HG03442 (cell line): ENCODE results near the gene ARHGAP24.
"Not testable (repeated sequence)": the region's sequence is repeated elsewhere in the genome, so short reads cannot be mapped to it uniquely, and the experiment has no call there.

Experiments
- ATAC-seq: cut with Tn5 transposase; IDR thresholded peaks from one replicate; pipeline ENCODE4 v1.9.1; 2021; ENCODE audit warnings: mild to moderate bottlenecking, moderate library complexity; ENCODE audit not compliant: unreplicated experiment

Gene ARHGAP24

DNA sequence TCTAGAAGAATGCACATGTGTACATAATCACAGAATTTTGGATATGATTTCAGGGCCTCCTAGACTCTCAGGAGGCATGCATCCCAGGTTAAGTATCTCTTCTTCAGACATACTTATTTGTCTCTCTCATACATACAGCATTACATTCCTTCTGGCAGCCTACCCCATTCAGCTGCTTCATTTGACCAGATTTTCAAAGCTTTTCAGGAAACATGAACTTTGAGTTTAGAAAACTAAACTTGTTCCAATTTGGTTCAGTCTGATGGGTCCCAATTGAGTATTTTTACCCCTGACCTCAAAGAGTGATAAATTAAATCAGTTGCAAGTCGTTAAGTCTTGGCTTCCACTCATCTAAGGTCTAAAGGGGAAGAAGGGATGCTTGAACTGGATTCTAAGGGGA, 330.9 kb downstream of the ARHGAP24 start:
- no peak for ATAC-seq

DNA sequence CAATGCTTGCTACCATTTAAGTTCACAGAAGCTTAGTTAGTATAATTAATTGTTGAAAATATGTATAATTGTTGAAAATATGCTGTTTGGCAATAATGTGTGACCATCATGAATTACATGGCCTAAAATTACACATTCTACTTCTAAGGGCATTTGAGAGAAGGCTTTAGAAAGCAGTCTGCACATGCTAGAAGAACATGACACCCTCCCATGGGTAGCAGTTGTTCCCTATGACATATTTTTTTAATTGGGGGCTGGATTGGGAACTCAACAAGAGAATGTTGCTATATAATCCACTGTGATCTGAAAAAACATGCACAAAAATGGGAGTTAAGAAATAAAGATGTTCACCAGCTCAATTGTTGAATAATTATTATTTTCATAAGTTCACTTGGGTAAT, 331.4 kb downstream of the ARHGAP24 start:
- no peak for ATAC-seq

DNA sequence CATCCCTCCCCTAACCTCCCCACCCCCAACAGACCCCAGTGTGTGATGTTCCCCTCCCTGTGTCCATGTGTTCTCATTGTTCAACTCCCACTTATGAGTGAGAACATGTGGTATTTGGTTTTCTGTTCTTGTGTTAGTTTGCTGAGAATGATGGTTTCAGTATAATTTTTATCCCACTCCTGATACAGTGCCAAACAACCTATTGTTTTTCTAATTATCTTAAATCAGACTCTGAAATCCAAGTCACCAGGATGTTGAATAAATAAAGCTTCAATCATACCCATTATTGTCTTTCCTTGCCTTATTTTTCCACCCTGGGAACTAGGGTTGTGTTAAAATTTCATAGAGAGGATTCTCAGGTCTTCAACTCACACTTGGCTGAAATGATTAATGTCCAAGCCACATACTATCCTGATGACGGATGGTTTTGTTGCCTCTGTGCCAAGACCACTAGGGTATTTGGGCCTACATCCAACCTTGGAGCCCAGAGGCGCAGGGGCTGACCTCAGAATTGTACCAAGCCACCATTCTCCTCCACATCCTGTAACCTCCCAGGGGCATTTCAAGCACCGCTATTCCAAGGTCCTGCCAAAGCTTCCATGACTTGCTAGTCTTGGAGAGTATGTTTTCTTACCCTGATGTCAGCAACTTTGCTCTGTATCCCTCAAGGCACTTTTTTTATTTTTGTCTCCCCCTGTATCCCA, 332.4 kb downstream of the ARHGAP24 start:
- no peak for ATAC-seq

DNA sequence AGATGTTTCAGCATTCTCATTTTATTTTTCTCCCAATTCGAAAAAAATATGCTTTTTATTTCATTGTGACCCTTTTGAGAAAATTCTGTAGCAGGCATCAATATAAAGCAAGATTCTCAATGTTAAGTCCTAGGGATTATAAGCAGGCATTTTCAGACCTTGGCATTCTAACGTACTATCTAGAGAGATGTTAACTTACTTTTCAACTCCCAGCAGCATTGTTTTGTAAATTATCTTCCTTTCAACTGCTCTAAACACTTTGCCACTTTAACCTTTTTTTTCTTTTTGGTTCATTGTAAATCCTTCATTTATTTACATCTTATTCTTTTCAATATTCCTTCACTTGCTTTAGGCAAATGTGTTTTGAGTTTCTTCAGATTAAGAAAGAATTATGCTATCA, 333.2 kb downstream of the ARHGAP24 start:
- ATAC-seq: no peak

DNA sequence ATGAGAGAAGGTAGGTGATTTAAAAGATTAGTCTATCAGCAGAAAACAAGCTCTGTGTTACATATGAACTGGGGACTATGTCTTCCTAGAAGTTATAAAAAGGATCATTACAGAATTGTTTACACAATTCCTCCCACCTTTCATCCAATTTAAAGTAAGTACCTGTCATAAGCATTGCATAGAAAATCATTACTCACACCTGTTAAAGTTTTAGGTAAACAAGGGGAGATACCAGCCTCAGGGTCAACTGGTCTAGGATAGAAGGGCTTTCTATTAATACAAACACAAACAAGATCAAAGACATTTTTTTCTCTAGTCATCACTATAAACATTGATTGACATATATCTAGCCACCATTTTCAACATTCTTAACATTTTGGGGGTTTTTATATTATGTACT, 333.9 kb downstream of the ARHGAP24 start:
- ATAC-seq: no peak

DNA sequence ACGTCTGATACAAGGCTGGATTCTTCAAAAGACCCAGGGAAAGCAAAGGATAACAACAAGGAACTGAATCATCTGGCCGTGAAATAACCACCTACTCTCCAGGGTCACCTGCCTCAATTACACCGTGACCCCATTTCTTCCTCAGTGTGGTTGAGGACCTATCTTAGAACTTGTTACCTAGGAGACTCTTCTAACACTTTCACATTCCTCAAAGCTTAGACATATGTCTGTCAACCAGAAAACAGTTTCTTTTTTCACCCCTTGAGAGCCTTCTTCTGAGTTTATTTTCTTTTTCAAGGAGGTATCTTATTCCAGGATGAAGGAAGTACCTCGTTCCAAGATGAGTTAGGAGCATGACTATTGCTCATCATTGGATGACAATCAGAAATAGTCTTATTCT, 337.8 kb downstream of the ARHGAP24 start:
- no peak for ATAC-seq

DNA sequence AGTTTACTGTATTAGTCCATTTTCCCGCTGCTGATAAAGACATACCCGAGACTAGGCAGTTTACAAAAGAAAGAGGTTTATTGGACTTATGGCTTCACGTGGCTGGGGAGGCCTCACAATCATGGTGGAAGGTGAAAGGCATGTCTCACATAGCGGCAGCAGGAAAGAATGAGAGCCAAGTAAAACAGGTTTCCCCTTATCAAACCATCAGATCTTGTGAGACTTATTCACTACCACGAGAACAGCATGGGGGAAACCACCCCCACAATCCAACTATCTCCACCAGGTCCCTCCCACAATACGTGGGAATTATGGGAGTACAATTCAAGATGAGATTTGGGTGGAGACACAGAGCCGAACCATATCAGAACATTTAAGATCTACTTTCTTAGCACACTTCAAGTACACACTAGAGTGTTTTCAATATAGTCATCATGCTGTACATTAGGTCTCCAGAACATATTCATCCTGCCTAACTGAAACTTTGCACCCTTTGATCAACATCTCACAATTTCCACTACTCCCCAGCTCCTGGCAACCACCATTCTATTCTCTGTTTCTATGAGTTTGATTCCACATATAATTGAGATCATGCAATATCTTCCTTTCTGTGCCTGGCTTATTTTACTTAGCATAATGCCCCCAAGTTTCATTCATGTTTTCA, 341.0 kb downstream of the ARHGAP24 start:
- ATAC-seq: no peak

DNA sequence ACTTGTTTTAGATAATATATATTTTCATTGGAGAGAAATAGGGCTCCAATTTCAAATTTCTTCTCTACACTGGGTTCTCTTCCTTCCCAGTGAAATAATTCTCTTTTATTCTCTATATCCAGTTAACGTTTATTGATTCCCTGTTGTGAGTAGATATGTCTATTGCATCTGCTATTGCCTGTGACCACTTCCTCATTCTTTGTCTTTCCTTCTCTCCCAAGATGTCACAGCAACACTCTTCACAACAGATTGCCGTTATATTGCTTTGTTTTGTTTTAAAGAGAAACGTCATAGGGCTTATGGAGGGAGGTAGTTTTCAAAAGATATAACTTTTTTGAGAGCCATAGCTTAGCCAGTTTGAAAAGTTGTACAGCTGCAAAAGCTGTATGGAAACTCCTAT, 343.8 kb downstream of the ARHGAP24 start:
- ATAC-seq: no peak

DNA sequence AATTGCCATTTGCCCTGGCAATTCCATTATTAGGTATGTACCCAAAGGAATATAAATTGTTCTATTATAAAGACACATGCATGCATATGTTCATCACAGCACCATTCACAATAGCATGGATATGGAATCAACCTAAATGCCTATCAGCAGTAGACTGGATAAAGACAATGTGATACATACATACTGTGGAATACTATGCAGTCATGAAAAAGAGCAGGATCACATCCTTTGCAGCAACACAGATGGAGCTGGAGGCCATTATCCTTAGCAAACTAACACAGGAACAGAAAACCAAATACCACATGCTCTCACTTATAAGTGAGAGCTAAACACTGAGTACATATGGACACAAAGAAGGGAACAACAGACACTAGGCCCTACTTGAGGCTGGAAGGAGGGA, 345.2 kb downstream of the ARHGAP24 start:
- ATAC-seq: not testable (repeated sequence)

DNA sequence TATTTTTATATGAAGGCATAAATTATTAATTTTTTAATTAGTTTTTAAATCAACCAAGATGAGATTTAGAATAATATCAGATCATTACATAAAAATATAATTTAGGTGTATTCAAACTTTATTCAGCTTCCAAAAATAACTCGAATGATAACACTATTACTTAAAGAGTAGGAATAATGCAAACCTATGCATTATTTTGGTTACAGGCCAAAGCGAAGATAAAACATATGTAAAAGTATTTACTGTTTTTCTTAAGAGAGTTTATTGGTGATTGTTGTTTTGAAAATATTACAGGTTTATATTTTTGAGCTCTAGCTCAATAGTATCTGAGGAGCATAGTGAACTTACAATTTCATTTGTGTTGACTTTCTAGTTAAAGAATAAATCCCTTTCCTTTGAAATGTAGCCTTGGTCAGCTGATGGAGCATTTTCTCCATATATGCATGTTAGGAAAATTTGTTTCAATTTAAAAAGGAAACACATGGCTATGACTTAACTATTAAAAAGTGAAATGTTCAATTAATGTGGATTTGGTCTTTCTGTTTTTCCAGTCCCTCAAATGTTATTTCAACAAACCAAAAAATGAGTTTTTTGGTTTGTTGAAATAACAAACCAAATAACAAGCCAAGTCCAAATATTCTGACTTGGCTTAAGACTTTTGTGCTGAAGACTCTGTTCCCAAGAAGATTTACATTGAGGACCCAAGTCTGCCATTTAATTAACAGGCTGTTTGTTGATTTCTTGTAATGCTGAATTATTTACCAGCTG, 346.9 kb downstream of the ARHGAP24 start:
- ATAC-seq: no peak

DNA sequence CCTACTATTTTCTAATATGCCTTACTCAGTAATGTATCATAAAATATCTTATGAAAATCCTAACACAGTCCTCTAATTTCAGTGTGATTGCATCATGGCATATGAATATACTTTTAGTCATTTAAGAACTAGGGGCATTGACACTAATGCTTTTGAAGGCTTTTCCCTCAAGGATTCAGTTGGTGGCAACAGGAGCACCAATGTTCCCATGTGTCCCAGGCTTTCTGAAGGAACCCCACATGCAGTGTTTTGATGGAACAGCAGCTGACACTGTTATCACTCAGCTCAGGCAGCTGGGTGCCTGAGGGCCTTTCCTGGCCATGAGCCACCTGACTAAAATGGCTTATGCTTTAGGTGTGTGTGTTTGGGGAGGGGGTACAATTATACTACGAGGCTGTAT, 348.3 kb downstream of the ARHGAP24 start:
- no peak for ATAC-seq

DNA sequence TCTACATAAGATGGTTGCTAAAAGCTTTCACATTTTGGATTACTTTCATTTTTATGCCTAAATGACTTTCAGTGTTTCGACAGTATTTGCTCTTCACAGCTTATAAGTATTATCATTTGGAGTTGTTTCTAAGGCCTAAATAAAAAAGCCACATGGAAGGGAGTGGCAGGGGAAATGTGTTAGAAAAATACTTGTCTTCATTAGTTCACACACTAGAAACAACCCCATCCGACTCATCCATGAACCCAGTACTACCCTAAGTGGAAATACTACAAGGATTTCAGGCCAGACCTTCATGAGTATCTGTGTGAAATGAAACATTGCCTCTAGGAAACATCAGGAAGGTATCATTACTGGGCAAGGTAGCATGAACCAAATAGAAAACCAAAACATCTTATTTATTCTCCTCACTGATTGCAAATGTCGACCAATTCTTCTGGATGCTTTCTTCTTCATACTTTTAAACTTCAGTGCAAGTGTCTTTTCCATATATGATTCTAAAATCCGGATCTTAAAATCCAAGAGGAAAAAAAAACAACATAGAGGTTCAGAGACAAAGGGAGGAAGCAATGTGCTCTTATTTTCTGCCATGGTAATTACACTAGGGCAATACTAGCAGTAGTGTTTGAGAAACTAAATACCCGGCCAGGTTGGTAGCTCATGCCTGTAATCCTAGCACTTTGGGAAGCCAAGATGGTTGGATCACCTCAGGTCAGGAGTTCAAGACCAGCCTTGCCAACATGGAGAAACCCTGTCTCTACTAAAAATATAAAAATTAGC, 349.4 kb downstream of the ARHGAP24 start:
- ATAC-seq: no peak

DNA sequence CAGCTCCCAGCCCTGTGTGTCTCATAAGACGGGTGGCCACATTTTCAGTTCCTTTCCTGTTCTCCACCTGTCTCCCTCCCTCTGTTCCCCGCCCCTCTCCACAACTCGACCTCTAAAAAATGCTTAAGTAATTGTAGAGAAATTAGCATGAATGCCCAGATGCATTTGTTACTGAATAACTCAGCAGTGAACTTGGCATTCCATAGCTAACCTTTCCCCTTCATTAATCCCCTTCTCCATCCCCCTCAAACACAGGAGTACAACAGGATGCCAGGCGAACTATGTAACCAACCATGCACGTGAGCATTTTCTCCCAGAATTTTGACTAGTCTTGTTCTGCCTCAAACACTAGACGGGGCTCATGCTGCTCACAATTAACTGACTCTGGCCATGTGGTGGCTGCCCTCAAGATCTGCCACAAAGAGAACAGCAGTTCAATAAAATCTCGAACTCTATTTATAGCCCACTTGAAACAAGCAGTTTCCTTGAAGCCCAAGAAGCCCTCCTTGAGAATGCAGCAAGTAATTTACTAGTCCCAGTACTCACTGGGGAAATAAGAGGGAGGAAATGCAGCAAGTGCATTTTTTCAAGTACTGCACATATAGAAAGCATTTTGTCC, 351.2 kb downstream of the ARHGAP24 start:
- ATAC-seq: no peak

DNA sequence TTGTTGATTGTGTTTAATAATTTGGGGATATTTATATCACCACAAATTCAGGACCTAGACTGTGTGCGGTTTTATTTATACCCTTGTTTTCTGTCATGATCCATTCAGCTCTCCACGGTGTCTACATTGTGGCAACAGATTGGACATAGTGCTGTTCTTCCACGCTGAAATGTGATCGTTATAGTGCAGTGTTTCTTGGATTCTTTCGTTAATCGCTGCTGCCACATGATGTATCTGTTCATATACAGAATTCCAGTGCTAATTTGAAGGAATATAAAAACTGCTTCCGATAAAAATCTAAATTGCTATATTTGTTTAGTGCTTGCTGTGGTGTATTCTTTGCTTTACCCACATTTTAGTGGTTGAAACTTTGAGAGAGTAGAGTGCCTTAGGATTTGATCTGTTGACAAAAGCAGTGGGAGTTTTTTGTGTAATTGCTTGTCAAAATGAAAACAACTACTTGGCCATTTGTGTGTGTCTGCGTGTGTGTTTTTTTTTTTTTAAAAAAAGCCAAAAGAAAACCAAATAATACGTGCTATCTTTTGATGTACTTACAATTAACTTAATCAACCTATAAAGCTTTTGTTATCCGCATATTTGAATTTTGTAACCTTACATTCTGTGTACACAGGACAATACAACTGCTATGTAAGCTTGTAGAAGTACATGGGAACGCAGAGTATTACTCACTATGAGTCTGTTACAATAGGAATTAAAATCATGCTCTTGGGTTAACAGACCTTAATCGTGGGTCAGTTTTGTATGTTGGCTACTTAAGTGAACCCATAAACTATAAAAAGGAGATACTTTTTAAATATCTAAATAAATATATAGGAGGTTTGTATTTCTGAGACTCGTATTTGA, 353.3 kb downstream of the ARHGAP24 start:
- no peak for ATAC-seq

DNA sequence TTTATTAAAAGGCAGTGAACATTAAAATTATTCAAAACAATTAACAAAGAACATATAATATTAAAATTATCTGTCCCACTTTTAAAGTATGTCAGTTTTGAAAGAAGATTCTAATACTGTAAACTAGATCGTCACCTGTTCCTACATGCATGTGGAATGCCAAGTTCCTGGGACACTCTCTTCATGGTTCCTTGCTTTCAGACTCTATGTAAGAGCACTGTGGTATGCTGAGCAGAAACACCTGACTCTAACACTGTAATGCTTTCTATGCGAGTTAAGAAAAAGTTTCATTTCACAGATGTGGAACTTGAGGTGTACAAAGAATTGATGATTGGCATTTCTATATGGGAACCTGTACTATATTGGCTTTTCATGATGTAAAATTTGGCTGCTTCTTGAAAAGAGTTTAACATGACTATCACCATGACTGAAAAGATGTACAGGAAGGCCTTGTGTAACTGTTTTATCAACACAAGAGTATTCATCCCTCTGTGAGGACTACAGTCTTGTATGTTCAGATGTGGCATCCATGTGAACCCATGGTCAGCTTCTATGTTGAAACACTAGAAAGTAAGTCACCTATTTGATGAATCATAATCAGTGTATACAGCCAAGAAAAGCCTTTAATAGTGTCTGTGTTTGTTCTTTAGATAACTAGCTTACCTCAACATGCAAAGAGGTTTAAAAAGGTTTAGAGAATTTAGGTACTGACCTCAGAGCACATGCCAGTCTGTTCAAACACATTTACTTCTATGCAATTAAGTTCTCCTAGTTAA, 354.5 kb downstream of the ARHGAP24 start:
- no peak for ATAC-seq

DNA sequence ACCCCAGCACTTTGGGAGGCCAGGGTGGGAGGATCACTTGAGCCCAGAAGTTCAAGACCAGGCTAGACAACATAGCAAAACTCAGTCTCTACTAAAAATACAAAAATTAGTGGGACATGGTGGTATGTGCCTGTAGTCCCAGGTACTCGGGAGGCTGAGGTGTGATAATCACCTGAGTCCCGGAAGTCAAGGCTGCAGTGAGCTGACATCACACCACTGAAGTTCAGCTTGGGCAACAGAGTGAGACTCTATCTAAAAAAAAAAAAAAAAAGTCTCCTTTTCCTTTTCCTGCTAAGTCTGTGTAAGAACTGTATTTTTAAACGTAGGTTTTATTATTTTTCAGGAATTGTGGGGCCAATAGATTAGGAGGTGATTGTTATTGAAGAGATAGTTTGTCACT, 356.7 kb downstream of the ARHGAP24 start:
- no peak for ATAC-seq

DNA sequence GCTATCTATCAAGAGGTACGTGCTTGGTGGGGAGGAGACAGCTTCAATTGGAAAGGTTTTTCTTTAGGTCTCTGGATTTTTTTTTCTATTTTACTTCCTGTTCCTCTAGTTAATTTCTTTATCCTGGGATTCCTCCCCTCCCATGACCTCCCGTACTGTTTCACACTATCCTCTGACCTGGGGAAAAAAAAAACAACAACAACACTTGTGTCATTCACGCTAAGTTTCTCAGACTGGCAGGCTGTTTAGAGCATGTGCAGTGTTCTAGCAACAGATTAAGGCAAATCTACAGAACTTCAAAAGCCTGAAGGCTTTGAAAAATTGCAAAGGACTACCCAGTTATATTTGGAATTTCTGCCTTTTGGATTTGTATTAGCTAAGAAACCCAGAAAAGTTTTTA, 358.4 kb downstream of the ARHGAP24 start:
- no peak for ATAC-seq

DNA sequence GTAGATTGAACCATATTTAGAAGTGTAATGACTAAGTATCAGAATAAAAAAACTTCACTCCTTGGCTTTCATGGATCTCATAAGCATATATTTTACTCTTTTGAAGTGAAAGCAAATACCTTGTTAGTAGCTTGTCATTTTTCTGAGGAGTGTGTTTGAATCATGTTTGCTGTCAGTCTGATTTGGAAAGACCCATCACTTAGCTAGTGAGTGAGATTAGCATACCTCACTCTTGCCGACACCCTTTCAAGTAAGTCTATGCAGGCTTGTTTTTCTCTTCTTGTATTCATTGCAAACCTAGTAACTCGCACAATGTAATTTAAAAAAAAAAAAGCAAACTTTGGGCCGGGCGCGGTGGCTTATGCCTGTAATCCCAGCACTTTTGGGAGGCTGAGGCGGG, 360.0 kb downstream of the ARHGAP24 start:
- no peak for ATAC-seq
